Non-pigmented ciliary epithelial cell (primary cell): ENCODE results near the gene ABCA5.
"Not testable (repeated sequence)": the region's sequence is repeated elsewhere in the genome, so short reads cannot be mapped to it uniquely, and the experiment has no call there.

Experiments
- DNase-seq: peaks from one replicate; pipeline ENCODE4 v3.0.0-alpha.2; 2010; ENCODE audit warnings: low read depth

Gene ABCA5

DNA sequence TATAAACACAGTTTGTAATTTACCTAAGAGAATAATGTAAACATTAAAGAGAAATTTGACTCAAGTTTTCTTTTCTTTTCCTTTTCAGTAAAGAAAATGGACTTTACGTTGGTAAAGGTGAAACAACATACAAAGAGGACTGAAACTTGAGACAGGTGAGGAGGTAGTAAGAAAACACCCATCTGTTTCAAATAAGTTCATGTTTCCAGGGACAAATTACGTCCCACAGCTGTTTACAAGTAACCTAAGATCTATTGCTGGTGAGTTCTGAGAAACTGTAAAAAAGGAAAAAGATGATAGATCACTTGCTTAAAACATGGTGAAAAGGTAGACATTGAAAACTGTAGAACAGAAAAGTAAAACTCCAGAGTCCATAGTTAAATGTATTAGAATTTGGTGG, 4.8 kb upstream of the ABCA5 start:
- no peak for DNase-seq

DNA sequence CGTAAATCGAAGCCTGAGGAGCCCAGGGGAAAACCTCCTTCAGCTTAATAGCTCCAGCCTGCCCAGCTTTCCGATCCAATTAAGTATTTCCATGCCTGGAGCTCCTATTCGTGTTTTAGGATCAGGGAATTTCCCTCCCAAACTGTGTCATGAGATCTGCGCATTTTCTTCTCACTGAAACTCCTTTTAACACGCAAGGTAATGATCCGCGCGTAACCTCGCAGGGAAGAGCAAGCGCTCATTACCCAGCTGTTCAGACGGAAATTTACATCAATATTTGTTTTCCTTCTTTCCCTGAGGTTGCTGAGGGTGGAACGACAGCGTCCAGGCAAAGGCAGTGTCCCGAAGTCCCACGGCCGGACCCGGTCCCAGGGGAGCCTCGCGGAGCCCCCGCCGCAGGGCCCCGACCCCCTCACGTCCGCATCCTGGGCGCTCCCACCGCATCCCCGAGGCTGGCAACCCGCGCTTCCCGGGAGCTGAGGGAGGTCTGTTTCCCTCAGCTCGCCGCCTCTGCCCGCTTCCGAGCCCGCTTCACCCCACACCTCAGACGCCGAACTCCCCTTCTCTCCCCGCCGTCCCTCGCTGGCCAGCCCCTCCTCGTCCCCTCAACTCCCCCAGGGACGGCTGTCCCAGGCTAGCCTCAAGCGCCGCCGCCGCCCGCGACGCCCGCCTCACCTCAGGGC, 415 bp downstream of the ABCA5 start:
- no peak for DNase-seq

DNA sequence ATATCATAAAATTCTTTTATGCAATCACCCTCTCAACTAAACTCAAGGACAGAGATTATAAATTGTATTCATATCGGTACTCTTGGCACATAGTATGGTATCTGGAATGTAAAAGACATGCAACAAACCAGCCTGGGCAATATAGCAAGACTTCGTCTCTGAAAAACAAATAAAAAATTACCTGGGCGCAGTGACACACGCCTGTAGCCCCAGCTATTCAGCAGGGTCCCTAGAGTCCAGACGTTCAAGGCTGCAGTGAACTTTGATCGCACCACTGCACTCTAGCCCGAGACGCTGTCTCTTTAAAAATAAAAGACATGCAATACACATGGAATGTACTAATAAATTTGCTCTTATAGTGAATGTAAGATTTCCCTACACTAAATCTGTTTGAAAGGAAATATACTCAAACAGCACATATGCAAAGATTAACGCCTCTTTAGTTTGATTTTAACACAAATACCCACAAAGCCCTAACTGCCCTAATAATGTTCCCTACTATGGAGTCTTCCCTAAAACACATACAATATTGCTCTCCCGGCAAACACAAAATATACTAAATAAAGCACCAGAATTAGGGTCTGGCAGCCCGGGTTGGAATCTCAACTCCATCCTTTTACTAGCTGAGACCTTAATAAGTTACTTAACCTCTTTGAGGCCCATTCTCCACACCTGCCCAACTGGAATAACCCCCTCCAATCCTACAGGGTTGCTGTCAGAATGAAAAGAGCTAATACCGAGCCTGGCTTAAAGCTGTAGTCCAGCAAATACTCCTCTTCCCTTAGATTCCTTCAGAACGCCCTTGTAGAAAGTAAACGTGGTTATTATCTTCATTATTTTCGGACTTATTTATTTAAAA, 1.2 kb downstream of the ABCA5 start:
- no peak for DNase-seq

DNA sequence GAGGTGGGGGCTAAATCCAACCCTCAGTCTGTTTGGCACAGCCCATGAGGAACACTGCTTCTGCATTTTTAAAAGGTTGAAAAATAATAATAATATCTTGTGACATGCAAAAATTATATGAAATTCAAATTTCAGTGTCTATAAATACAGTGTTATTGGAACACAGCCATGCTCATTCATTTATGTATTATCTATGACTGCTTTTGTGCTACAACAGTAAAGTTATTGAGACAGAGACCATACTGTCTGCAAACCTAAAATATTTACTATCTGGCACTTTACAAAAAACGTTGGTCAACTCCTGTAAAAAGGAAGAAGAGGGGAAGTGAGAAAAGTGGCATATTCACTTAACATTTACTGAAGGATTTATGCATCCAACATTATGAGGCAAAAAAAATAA, 3.1 kb downstream of the ABCA5 start:
- DNase-seq, result no peak

DNA sequence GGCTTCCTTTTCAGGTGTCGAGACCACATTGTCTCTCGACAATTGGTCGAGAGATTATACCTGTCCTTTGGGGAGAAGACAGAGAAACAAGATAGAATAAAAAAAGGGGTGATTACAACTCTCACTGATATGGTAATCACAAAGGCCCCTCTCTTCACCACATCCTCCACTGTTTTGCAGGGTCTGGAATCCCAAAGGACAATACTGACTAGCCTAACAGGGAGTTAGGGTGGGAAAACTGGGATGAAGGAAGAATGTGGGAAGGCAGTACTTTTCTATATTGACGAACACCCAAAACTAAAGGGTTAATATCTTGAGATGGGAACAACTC, 6.1 kb downstream of the ABCA5 start:
- DNase-seq, result no peak

DNA sequence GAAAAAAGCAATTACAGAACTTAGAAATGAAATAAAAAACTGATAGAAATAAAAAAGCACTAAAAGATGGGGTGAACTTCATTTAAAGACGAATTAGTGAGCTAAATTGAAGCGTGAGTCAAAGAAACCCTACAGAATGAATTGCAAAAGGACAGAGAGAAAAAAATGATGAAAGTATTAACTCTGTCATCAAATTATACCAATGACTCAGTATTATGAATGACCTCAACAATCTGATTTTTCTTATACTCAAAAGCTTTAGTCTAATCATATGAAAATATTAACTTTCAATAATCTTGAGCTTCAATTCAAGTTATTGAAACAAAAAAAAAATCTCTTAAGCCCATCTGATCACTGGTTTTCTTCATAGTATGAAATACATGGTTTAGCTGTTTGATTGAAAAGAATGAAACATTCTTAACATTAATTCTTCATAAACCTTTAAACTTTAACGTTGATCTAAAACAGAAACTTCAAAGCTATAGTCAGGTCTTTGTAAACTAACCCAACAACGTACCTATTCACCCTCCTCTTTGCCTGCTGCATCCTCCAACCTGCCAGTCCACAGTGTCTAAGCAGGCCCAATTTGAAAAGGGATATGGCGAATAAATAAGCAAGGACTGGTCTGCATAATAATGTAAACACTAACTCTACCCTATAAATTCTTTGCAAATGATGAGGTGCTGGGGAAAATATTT, 6.6 kb downstream of the ABCA5 start:
- no peak for DNase-seq

DNA sequence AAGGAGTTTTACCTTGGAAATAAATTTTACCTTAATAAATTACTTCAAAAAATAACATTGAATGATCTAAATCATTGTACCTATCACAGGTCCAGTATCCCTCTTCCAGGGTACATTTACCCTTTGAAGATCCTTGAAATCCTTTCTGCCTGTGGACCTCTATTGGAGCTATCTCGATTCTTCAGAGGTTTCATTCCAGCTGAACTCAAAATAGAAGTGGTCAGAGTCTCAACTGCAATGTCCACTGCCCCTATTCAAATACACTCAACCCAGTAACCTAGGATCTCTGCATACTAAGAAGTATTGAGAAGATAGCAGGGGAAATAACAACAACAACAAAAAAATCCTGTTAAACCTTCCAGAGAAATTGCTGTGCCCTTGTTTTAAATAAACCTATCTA, 9.3 kb downstream of the ABCA5 start:
- no peak for DNase-seq

DNA sequence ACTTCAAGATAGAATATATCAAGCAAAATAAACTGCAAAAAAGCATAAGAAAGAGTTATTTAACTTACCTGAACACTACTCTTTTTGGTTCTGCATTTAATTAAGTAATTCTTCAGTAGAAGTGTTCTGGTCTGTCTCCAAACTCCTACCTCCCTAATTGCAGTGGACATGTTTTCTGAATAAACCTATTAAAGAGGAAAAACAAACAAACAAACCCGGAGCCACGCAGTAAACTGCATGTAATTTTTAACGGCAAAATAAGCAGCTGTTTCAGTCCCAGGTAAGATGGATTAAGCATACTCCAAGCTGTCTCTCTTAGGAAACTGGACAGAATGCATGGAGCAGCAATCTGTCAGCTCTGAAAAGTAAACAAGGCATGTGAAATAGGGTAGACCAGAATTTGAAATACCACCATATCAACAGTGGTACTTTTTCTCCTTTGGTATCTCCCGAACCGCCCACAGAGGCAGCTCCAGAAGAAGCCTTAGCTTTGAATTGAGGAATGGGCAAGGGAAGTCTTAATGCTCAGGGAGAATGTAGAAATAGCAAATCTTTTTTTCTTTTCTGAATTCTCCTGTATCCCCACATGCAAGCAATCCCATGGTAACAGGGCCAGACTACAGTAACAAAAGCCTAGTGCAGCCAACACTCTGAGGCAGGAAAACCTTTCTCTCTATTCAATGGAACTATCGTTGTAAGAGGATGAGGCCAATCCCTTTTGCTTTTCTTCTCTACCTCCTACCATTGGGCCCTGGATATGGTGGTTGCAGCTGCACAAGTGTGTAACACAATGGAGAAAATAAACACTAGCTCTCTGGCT, 12.5 kb downstream of the ABCA5 start:
- no peak for DNase-seq

DNA sequence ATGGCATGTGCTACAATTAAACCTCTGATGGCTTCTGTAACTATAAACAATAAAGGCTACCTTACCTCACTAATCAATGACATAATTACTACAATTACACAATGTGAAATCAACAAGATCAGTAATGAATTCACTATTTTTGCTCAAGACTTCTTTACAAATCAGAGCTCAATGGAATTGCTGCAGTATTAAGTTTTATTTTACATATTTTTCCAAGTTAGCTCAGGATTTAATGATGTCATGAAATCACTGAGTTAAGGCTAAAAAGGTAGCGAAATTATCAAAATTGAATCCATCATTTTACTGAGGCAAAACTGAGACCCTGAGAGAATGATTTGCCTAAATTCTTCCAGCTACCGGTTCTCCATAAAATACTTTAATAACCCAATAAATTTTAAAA, 21.8 kb downstream of the ABCA5 start:
- DNase-seq, result no peak

DNA sequence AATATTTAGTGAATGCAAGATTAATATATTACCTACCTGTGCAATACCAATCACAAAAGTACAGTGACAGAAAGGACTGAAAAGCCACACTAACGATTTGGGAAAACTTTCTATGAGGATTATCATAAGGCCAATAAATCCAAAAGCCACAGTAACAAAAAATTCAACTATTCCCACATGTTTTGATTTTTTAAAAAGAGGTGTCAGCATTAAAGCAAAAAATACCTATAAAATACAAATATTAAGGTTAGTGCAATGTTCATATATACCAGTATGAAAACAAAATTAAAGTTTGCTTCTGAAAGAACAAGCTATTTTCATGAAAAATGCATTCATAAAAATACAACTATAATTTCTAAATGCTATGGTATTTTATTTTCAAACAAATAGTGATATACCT, 24.3 kb downstream of the ABCA5 start:
- DNase-seq, result no peak

DNA sequence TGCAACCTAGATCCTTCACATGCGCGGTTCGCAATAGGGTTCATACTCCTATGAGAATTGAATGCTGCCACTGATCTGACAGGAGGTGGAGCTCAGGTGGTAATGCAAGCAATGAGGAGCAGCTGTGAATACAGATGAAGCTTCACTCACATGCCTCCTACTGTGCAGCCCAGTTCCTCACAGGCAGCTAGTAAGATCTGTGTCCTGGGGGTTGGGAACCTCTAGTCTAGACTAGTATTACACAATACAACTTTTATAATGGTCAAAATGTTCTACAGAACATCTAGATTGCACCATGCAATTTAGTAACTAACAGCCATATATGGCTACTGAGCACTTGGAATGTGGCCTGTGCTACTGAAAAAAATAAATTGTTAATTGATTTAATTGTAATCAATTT, 26.7 kb downstream of the ABCA5 start:
- no peak for DNase-seq

DNA sequence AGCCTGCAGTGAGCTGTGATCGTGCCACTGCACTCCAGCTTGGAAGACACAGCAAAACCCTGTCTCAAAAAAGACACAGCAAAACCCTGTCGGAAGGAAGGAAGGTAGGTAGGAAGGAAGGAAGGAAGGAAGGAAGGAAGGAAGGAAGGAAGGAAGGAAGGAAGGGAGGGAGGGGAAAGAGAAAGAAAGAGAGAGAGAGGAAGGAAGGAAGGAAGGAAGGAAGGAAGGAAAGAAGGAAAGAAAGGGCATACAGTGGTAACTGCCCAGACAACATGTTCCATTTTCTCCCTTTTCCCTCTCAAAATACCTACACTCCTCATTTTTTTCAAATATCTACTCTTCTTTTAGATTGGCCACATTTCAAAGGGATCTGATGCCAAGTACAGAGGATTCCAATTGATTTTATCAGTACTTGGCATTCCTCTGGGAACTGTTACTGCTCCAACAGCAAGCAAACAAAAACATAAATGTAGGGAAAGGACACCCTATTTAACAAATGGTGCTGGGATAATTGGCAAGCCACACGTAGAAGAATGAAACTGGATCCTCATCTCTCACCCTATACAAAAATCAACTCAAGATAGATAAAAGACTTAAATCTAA, 28.7 kb downstream of the ABCA5 start:
- not testable (repeated sequence) for DNase-seq

DNA sequence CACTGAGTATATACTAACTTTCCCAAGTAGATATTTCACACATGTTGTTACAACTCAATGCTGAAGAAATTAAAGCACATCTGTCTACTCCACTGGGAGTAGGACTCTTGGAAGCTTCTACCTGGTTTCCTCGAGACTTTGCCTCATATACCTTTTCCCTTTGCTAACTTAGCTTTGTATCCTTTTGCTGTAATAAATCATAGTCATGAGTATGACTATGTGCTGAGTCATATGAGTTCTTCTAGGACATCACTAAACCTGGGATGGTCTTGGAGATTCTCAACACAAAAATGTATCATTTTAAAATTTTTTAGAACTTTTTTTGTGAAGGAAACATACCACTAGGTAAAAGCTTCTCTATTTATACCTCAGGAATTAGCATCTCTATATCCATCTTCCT, 39.8 kb downstream of the ABCA5 start:
- no peak for DNase-seq

DNA sequence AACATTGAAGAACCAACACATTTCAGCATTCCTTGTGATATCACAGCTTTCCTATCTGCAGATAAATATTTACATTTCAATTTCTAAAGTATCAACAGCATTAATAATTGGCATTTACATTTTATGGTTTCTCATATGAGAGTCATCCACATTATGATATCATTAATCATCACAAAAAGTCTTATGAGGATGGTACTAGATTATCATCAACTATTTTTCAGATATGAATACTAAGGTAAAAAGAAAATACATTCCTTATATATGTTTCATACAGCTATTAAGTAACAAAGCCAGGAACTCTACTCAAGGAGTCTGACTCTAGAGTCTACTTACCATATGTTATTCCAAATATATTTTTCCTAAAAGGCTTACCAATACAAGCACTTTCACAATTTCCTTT, 40.7 kb downstream of the ABCA5 start:
- DNase-seq, result no peak

DNA sequence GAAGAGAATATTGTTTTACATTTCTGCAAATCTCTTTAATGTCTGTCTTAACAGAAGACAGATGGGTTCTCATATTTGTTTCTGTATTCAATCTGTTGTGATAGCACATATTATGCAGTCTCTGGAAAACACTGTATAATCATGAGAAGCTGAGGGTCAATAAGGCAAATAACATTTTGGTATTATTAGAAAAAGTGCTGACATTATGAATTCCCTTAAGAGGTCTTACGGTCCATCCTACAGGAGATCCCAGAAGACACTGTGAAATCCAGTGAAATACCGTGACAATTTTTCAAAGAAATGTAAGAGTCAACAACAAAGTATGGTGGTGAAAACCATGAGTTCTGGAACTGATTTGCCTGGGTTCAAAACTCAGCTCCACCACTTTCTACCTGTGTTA, 42.3 kb downstream of the ABCA5 start:
- no peak for DNase-seq

DNA sequence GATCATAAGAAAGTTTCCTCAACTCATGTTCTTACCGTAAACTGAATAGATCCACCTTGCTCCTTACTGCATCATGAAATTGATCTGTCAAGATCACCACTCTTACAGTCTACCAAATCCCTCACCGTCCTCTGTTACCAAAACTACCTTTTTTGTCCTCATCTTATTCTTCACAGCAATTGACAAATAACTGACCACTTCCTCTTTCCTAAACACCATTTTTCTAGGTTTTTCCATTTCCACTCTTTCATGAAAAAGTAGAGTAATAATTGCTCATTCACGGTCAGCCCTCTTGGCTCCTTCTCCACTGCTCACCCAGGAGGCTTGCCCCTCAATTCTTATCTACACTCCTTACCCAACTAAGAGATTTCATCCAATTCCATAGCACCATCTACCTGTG, 44.9 kb downstream of the ABCA5 start:
- no peak for DNase-seq

DNA sequence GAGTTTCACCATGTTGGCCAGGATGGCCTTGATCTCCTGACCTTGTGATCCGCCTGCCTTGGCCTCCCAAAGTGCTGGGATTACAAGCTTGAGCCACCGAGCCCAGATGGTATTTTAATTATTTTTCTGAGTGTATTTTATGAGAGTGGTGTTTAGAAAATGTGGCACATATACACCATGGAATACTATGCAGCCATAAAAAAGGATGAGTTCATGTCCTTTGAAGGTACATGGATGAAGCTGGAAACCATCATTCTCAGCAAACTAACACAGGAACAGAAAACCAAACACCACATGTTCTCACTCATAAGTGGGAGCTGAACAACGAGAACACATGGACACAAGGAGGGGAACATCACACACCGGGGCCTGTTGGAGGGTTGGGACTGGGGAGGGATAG, 50.7 kb downstream of the ABCA5 start:
- DNase-seq, result not testable (repeated sequence)

DNA sequence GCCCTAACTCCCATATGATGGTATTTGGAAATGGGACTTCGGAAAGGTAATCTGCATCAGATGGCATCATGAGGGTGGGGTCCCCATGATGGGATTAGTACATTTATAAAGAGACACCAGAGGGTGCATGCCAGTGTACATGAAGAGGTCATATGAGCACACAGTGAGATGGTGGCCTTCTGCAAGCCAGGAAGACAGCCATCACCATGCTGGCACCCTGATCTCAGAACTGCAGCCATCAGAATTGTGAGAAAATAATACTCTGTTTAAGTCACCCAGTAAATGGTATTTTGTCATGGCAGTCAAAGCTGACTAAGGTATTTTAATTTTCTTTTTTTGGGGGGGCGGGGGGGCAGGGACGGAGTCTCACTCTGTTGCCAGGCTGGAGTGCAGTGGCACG, 51.2 kb downstream of the ABCA5 start:
- DNase-seq, result no peak

DNA sequence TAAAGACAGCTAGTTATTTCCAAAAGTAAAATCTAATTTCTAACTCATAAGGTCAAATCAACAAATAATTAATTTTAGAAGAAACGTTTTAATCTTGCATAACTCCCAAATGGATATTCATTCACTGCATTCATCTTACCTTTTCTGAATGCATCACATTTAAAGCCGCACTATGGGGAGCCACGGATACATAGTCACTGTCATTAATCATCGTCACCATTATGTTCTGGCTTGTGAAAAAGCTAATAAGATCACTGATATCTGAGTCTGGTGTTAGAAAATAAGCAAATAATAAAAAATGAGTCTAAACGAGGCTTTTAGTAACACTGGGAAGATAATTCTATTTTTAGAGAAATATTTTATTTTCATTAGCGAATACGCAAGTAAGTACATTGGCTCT, 55.9 kb downstream of the ABCA5 start:
- no peak for DNase-seq

DNA sequence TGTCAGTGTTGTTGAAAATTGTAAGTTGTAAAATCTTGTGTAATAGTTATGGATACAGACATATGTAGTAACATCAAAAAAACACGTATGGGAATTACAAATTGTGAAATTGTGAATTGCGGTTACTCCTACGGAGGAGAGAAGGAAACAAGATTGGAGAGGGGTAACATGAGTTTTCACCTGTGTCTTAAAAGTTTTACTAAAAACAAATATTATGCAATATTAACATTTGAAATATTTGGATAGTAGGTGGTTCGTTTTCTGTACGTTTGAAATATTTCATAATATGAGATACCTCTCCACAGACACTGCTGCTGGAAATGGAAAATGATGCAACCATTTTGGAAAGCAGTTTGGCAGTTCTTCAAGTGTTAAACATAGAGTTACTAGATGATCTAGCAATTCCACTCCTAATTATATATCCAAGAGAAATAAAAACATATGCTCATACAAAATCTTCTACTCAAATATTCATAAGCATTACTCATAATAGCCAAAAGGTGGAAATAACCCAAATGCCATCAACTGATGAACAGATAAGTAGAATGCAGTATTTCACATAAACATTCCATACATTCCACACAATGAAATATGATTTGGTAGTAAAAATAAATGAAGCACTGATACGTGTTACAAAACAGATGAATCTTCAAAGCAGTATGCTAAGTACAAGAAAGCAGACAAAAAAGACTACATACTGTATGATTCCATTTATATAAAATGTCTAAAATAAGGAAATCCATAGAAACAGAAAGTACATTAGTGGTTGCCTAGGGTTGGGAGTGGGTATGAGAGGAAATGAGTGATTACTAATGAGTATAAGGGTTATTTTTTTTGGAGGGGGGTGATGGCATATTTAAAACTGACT, 57.6 kb downstream of the ABCA5 start:
- DNase-seq, result no peak

DNA sequence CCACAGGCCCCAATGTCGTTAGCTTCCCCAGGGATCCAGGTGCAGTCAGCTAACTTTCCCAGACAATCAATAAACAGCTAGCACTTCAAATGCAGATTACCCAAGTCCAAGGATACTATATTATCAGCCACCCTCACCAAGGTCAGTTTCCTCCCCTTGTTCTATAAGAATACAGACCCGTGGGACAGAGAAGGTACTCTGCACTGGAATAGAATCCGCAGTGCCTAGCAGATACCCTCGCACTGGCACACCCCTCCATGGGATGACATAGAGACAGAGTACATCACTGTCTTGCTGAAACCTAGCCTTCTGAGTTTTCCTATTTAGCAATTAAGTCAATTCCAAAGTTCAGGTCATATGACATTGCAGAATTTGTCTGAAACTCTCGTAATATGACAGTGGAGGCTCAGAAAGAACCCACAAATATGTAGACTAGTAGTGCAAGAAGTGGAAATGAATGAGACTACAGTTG, 58.4 kb downstream of the ABCA5 start:
- no peak for DNase-seq
